HepG2 (cell line): ENCODE measurements around the gene LTA4H. TPM values are rescaled to one million over a fixed set of nuclear protein-coding genes. Genes with fewer than 3 reads are reported as not detected.

Experiments
- ATAC-seq: fragments of 200-7000 bp; cut with Tn5 transposase; 3 replicates; pipeline ENCODE4 v1.9.1; 2020; ENCODE audit warnings: mild to moderate bottlenecking, moderate library complexity
- BruUV-seq: library from RNA; stranded (reverse); fragments of 400-500 nt; replicated peaks from 2 replicates; lab custom pipeline; 2021; lab: Mats Ljungman, UMichigan
- CTCF ChIA-PET: fragments of 300-600 bp; formaldehyde crosslinking; extraction: SDS; loops from one replicate; lab custom pipeline; 2021; ENCODE audit warnings: low total read pairs, inconsistent platforms, low intra/inter-chr PET ratio; lab: Yijun Ruan, JAX
- POLR2A ChIA-PET: fragments of 350-600 bp; sonication (Branson Sonifier 250); formaldehyde crosslinking; loops from one replicate; lab custom pipeline; 2020; ENCODE audit warnings: antibody characterized with exemption, inconsistent platforms; lab: Yijun Ruan, JAX
- DNase-seq: peaks from one replicate; pipeline ENCODE4 v3.0.0-alpha.2; 2015; ENCODE audit warnings: low spot score
- FAIRE-seq: peaks from 3 replicates; lab custom pipeline; 2011; peaks lifted over from hg19 to GRCh38; lab: Jason Lieb, UNC
- H2AFZ ChIP-seq: one replicate; pipeline ENCODE4 v1.6.1; 2011; ENCODE audit warnings: low read length, inconsistent platforms
- H3K27ac ChIP-seq: fragments of 300-600 bp; 3 replicates; pipeline ENCODE4 v1.8.0; 2011; ENCODE audit warnings: mixed run types, mild to moderate bottlenecking, mixed read lengths, low read length, inconsistent platforms; ENCODE audit not compliant: insufficient read depth; ENCODE audit errors: extremely low read length
- H3K27me3 ChIP-seq, 2 experiments: fragments of 200-600 bp in 1 of 2; 2 replicates in 1 of 2; 3 replicates in 1 of 2; pipeline versions ENCODE4 v1.6.0 to v1.8.0; 2011; ENCODE audit warnings: low read length in 2 of 2, mild to moderate bottlenecking in 2 of 2, moderate library complexity in 2 of 2, inconsistent platforms in 1 of 2; ENCODE audit not compliant: insufficient read depth in 2 of 2, control insufficient read depth in 1 of 2
- H3K36me3 ChIP-seq, 2 experiments: fragments of 200-600 bp in 1 of 2; replicated peaks in 1 of 2; 2 replicates in 1 of 2; 3 replicates in 1 of 2; pipeline versions ENCODE4 v1.5.1 to v1.8.0; 2011; ENCODE audit warnings: low read length in 2 of 2, inconsistent platforms in 1 of 2; ENCODE audit not compliant: insufficient read depth in 2 of 2, control insufficient read depth in 1 of 2
- H3K4me1 ChIP-seq: 2 replicates; pipeline ENCODE4 v1.5.1; 2012; ENCODE audit warnings: low read length, inconsistent platforms; ENCODE audit not compliant: insufficient read depth
- H3K4me2 ChIP-seq: 2 replicates; pipeline ENCODE4 v1.6.0; 2011; ENCODE audit warnings: low read depth, low read length, inconsistent platforms
- H3K4me3 ChIP-seq, 3 experiments: fragments of 200-600 bp in 1 of 3; sonication (generic), shearing (Covaris generic) in 1 of 3; replicated peaks in 1 of 3; 2 replicates each; pipeline ENCODE4 v1.5.1; 2011 to 2016; ENCODE audit warnings: low read length in 3 of 3, inconsistent platforms in 2 of 3, low read depth in 2 of 3, mild to moderate bottlenecking in 2 of 3, control low read depth in 1 of 3, mixed read lengths in 1 of 3; ENCODE audit not compliant: insufficient read depth in 1 of 3
- H3K79me2 ChIP-seq: one replicate; pipeline ENCODE4 v1.6.1; 2011; ENCODE audit warnings: low read length, inconsistent platforms; ENCODE audit not compliant: insufficient read depth
- H3K9ac ChIP-seq: 2 replicates; pipeline ENCODE4 v1.6.0; 2011; ENCODE audit warnings: mild to moderate bottlenecking, low read depth, low read length, inconsistent platforms; ENCODE audit not compliant: insufficient read depth
- H3K9me3 ChIP-seq: 2 replicates; pipeline ENCODE4 v1.5.1; 2012; ENCODE audit warnings: mild to moderate bottlenecking, low read length
- H4K20me1 ChIP-seq: 2 replicates; pipeline ENCODE4 v1.6.0; 2011; ENCODE audit warnings: inconsistent platforms, mild to moderate bottlenecking, low read length, moderate library complexity; ENCODE audit not compliant: insufficient read depth
- CC2D1A ChIP-seq: sonication (generic); formaldehyde crosslinking; IDR thresholded peaks from 2 replicates; pipeline ENCODE4 v1.8.1; 2023; ENCODE audit warnings: mild to moderate bottlenecking, missing genetic modification reagents
- CHCHD3 ChIP-seq: sonication (generic); formaldehyde crosslinking; IDR thresholded peaks from 2 replicates; pipeline ENCODE4 v1.8.0; 2022; ENCODE audit warnings: mild to moderate bottlenecking, missing genetic modification reagents, moderate library complexity
- MIXL1 ChIP-seq: IDR thresholded peaks from 2 replicates; pipeline ENCODE4 v1.6.1; 2016
- PAX8 ChIP-seq: sonication (generic); formaldehyde crosslinking; IDR thresholded peaks from 2 replicates; pipeline ENCODE4 v1.8.0; 2022; ENCODE audit warnings: mild to moderate bottlenecking, missing genetic modification reagents, borderline replicate concordance
- RFX1 ChIP-seq: fragments of 450-650 bp; IDR thresholded peaks from 2 replicates; pipeline ENCODE4 v1.6.1; 2017
- ZNF205 ChIP-seq: IDR thresholded peaks from 2 replicates; pipeline ENCODE4 v1.6.1; 2018; ENCODE audit warnings: missing biosample characterization, missing genetic modification reagents
- ZNF260 ChIP-seq: sonication (generic); formaldehyde crosslinking; IDR thresholded peaks from 2 replicates; pipeline ENCODE4 v1.4.0; 2020; ENCODE audit warnings: missing genetic modification reagents, low read depth, mild to moderate bottlenecking, borderline replicate concordance
- ZNF598 ChIP-seq: sonication (generic); formaldehyde crosslinking; IDR thresholded peaks from 2 replicates; pipeline ENCODE4 v1.5.1; 2020; ENCODE audit warnings: mild to moderate bottlenecking, missing genetic modification reagents, borderline replicate concordance
- WGBS: methylation state at CpG from one replicate; pipeline ENCODE4 v1.1.6; 2017; ENCODE audit warnings: low lambda C conversion rate; 5-methylcytosine and 5-hydroxymethylcytosine counted together
- in situ Hi-C: cut with HindIII; loops from 2 replicates; pipeline ENCODE4 v1.10.0; 2017; ENCODE audit warnings: low pct_unique_long_range_greater_than_20kb; ENCODE audit not compliant: extremely low pct_ligation_motif_present
- intact Hi-C: fragments of 100-400 bp; cut with micrococcal nuclease; formaldehyde crosslinking; loops from one replicate; pipeline ENCODE4 v1.10.0; 2022; ENCODE audit not compliant: unreplicated experiment
- polyA plus RNA-seq, 8 experiments: library from polyadenylated mRNA; depleted of rRNA in 3 of 8; stranded (reverse) in 7 of 8; unstranded in 1 of 8; fragments of >200 nt; fragmentation: Illumina TruSeq in 4 of 8; extraction: Trizol in 4 of 8; gene quantifications; 2 replicates each; pipeline versions ENCODE4 v1.2.1 to v1.2.3, GENCODE V29; 2011 to 2016; ENCODE audit warnings: low read depth in 4 of 8, missing spikeins in 1 of 8, mixed read lengths in 1 of 8; ENCODE audit not compliant: insufficient read depth in 1 of 8
- total RNA-seq, 5 experiments: library from RNA; depleted of rRNA; stranded (reverse); fragments of >200 nt; fragmentation: Illumina TruSeq; extraction: Trizol; gene quantifications; 2 replicates each; pipeline ENCODE4 v1.2.3, GENCODE V29; 2016; ENCODE audit warnings: low read depth in 1 of 5
- TF ChIP-seq, protein P1 (sequence below): sonication (generic); formaldehyde crosslinking; IDR thresholded peaks from 2 replicates; pipeline ENCODE4 v1.8.1; 2023; ENCODE audit warnings: mild to moderate bottlenecking, missing genetic modification reagents
- TF ChIP-seq, protein P2 (sequence below): sonication (generic); formaldehyde crosslinking; IDR thresholded peaks from 2 replicates; pipeline ENCODE4 v1.5.0; 2020; ENCODE audit warnings: missing genetic modification reagents

The LTA4H gene
- total and polyA plus RNA-seq, 2 of the 13 experiments (the other 11 are each of a cell fraction or from before 2014, with no cell fraction given): 87.5 to 90.4 TPM

DNA sequence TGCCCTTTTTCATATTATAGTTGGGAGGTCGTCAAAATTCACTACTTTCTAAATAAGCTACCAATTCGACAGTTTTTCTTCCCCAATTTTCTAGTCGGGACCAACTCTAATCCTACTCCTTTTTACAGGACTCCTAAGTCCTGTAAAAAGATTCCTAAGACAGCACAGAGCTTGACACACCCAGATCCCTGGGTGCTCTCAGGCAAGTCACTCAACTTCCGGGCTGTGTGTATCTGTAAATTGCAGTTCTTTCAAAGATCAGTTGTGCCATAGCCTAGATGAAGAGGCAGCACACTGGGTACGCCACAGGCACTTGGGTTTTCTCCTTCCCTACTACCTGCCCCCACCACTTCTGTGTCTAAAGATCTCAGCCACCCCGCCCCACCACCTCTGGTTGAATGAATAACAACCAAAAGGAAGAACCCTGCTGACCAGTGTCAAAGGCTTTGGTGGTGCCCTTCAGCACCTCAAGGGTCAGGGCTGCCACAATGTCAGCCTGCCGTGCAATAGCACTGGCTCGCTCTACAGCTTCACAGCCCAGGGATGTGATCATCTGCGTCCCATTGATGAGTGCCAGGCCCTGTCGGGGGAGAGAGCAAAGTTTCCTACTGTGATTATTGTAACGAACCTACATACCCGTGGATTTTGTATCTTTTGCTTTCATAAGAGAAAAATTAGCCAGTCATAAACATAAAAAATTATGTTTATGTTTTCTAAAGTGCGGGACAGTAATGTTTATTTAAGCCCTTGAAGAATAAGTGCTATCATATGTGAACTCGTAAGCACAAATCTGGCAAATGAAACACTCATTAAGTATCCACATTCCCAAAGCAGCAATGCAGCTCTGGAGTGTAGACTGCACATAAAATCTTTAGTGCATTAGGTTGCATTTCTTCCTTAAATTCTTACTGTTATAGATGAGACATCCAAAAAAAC, 48.5 kb downstream of the LTA4H start:
- intact Hi-C loops: no loop called here
- 92% methylated on average over 14 of the region's 14 CpGs for WGBS
- no peak overlapping the region for H3K9ac ChIP-seq
- CTCF ChIA-PET: no interaction called here
- no peak for ATAC-seq
- TF ChIP-seq PAX8 (CRISPR knock-in tag) (no peak), CC2D1A (CRISPR knock-in tag) (no peak), MIXL1 (CRISPR knock-in tag) (no peak), ZNF260 (CRISPR knock-in tag) (no peak), CHCHD3 (CRISPR knock-in tag) (no peak), RFX1 (no peak), ZNF205 (CRISPR knock-in tag) (no peak), ZNF598 (no peak)
- TF ChIP-seq, protein P1, sequence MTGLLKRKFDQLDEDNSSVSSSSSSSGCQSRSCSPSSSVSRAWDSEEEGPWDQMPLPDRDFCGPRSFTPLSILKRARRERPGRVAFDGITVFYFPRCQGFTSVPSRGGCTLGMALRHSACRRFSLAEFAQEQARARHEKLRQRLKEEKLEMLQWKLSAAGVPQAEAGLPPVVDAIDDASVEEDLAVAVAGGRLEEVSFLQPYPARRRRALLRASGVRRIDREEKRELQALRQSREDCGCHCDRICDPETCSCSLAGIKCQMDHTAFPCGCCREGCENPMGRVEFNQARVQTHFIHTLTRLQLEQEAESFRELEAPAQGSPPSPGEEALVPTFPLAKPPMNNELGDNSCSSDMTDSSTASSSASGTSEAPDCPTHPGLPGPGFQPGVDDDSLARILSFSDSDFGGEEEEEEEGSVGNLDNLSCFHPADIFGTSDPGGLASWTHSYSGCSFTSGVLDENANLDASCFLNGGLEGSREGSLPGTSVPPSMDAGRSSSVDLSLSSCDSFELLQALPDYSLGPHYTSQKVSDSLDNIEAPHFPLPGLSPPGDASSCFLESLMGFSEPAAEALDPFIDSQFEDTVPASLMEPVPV (CRISPR knock-in tag): no peak
- TF ChIP-seq, protein P2, sequence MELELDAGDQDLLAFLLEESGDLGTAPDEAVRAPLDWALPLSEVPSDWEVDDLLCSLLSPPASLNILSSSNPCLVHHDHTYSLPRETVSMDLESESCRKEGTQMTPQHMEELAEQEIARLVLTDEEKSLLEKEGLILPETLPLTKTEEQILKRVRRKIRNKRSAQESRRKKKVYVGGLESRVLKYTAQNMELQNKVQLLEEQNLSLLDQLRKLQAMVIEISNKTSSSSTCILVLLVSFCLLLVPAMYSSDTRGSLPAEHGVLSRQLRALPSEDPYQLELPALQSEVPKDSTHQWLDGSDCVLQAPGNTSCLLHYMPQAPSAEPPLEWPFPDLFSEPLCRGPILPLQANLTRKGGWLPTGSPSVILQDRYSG (CRISPR knock-in tag): no peak
- no peaks in the 10 kb centered on the region for H4K20me1 ChIP-seq
- in situ Hi-C loops: loop anchor here (25.0 kb wide), 1 partner anchor 400 kb away; no protein-coding TSS in a partner anchor
- H3K4me2 ChIP-seq: no peak overlapping the region
- H2AFZ ChIP-seq: no peak overlapping the region
- FAIRE-seq: no peak
- H3K79me2 ChIP-seq: no peaks in the 10 kb centered on the region
- no peaks in the 10 kb centered on the region for H3K27me3 ChIP-seq
- no peak overlapping the region for H3K4me3 ChIP-seq
- H3K36me3 ChIP-seq: no peaks in the 10 kb centered on the region
- BruUV-seq: no TSS peak
- POLR2A ChIA-PET: interaction anchor here (1.4 kb wide), 1 partner anchor 10 kb away, joined by 3 read pairs; no protein-coding TSS in a partner anchor
- DNase-seq: no peak
- no peak overlapping the region for H3K27ac ChIP-seq
- peaks cover 9% of the 10 kb centered on the region; the same call in 1 of the 2 replicates for H3K4me1 ChIP-seq
- no peaks in the 10 kb centered on the region for H3K9me3 ChIP-seq
